ENCODE data around the gene DEGS2. TPM values are rescaled to one million over a fixed set of nuclear protein-coding genes. Genes with fewer than 3 reads are reported as not detected.
A peak's percentile ranks its signal among the peaks of the same experiment; 100 is the strongest.

Gene DEGS2
- total and polyA plus RNA-seq, 4 donors: 3.6 to 7.4 (median 5.7) TPM

- peaks cover 0 to 12% (median 3%) of the 10 kb centered on the region in 5 donors for H3K4me1 ChIP-seq (ENCODE audit: control insufficient read depth in 5 of 5, insufficient read depth in 5 of 5, low read length in 5 of 5)
- 56 to 68% methylated on average over 19 to 21 of the region's 21 CpGs for WGBS, 2 donors
Measured at GRCh38 chr14:100149851-100150611, 9.4 kb downstream of the DEGS2 start.

GRCh38 chr14:100148837-100149731 lies 10.4 kb downstream of the DEGS2 start:
- WGBS, 2 donors: 95% methylated on average over 58 of the region's 58 CpGs
- DNase-seq (no peak), ATAC-seq (ENCODE audit: insufficient read depth, low FRiP score) (no peak)
- Histone ChIP-seq H3K9ac (ENCODE audit: insufficient read depth in 1 of 2, low read length in 2 of 2) (no peak overlapping the region), H3K4me1 (ENCODE audit: control insufficient read depth in 5 of 5, insufficient read depth in 5 of 5, low read length in 5 of 5) (peaks cover 0 to 18% (median 3%) of the 10 kb centered on the region in 5 donors), H3K27me3 (ENCODE audit: control insufficient read depth in 3 of 3, insufficient read depth in 3 of 3, low read length in 2 of 3) (no peaks in the 10 kb centered on the region), H3K4me3 (no peak overlapping the region), H3K36me3 (ENCODE audit: control insufficient read depth in 4 of 4, insufficient read depth in 4 of 4, low read length in 4 of 4) (peaks cover 0 to 8% (median 0%) of the 10 kb centered on the region in 4 donors), H3K9me3 (ENCODE audit: control insufficient read depth in 4 of 4, insufficient read depth in 3 of 4, low read length in 3 of 4) (no peaks in the 10 kb centered on the region), H3K27ac (ENCODE audit: low read depth in 1 of 2, low read length in 1 of 2) (no peak overlapping the region)
- no peak for TF ChIP-seq CTCF (IDR thresholded peaks at IDR 0.05; ENCODE audit: control extremely low read depth, extremely low read depth)

More at GRCh38 chr14:100149851-100150611, 9.4 kb downstream of the DEGS2 start:
- no peak overlapping the region for H3K9ac ChIP-seq (ENCODE audit: insufficient read depth in 1 of 2, low read length in 2 of 2)
- DNase-seq (peak in 2 of 3 donors; percentile 29 to 42), ATAC-seq (ENCODE audit: insufficient read depth, low FRiP score) (no peak)
- peaks cover 0 to 6% (median 0%) of the 10 kb centered on the region in 4 donors for H3K9me3 ChIP-seq (ENCODE audit: control insufficient read depth in 4 of 4, insufficient read depth in 3 of 4, low read length in 3 of 4)
- H3K27me3 ChIP-seq (ENCODE audit: control insufficient read depth in 3 of 3, insufficient read depth in 3 of 3, low read length in 2 of 3): no peaks in the 10 kb centered on the region
- no peak overlapping the region for H3K4me3 ChIP-seq
- H3K36me3 ChIP-seq (ENCODE audit: control insufficient read depth in 4 of 4, insufficient read depth in 4 of 4, low read length in 4 of 4): peaks cover 0 to 3% (median 0%) of the 10 kb centered on the region in 4 donors
- TF ChIP-seq CTCF (IDR thresholded peaks at IDR 0.05; ENCODE audit: control extremely low read depth, extremely low read depth): no peak
- H3K27ac ChIP-seq (ENCODE audit: low read depth in 1 of 2, low read length in 1 of 2): no peak overlapping the region

GRCh38 chr14:100147691-100148464 lies 11.6 kb downstream of the DEGS2 start:
- H3K27me3 ChIP-seq (ENCODE audit: control insufficient read depth in 3 of 3, insufficient read depth in 3 of 3, low read length in 2 of 3): no peaks in the 10 kb centered on the region
- TF ChIP-seq CTCF (IDR thresholded peaks at IDR 0.05; ENCODE audit: control extremely low read depth, extremely low read depth): no peak
- H3K9ac ChIP-seq (ENCODE audit: insufficient read depth in 1 of 2, low read length in 2 of 2): no peak overlapping the region
- ATAC-seq (ENCODE audit: insufficient read depth, low FRiP score) (no peak), DNase-seq (no peak)
- no peak overlapping the region for H3K4me3 ChIP-seq
- peaks cover 0 to 13% (median 0%) of the 10 kb centered on the region in 4 donors for H3K36me3 ChIP-seq (ENCODE audit: control insufficient read depth in 4 of 4, insufficient read depth in 4 of 4, low read length in 4 of 4)
- no peak overlapping the region for H3K27ac ChIP-seq (ENCODE audit: low read depth in 1 of 2, low read length in 1 of 2)
- peaks cover 0 to 28% (median 8%) of the 10 kb centered on the region in 5 donors for H3K4me1 ChIP-seq (ENCODE audit: control insufficient read depth in 5 of 5, insufficient read depth in 5 of 5, low read length in 5 of 5)
- WGBS, 2 donors: 76 to 79% methylated on average over 28 of the region's 28 CpGs
- H3K9me3 ChIP-seq (ENCODE audit: control insufficient read depth in 4 of 4, insufficient read depth in 3 of 4, low read length in 3 of 4): no peaks in the 10 kb centered on the region
